GM12878 (cell line): ENCODE results near the gene ELMO2. TPM values are rescaled to one million over a fixed set of nuclear protein-coding genes. Genes with fewer than 3 reads are reported as not detected.

ENCODE experiments used
- ATAC-seq: fragments of 200-7000 bp; cut with Tn5 transposase; 3 replicates; pipeline ENCODE4 v1.9.1; 2020; ENCODE audit warnings: mild to moderate bottlenecking, moderate library complexity
- BruUV-seq: library from RNA; stranded (reverse); fragments of 400-500 nt; replicated peaks from 2 replicates; lab custom pipeline; 2021; lab: Mats Ljungman, UMichigan
- CTCF ChIA-PET: fragments of 300-600 bp; sonication (Branson Sonifier 250); formaldehyde crosslinking; extraction: SDS; loops from one replicate; lab custom pipeline; 2021; ENCODE audit warnings: inconsistent platforms; lab: Yijun Ruan, JAX
- POLR2A ChIA-PET: fragments of 350-600 bp; formaldehyde crosslinking; extraction: SDS; loops from one replicate; lab custom pipeline; 2021; ENCODE audit warnings: inconsistent platforms; lab: Charles Lee
- RAD21 ChIA-PET: fragments of 300-600 bp; sonication (Branson Sonifier 250); formaldehyde crosslinking; loops from one replicate; lab custom pipeline; 2023; ENCODE audit warnings: antibody characterized with exemption; ENCODE audit not compliant: unreplicated experiment; lab: Charles Lee
- SMC1A ChIA-PET: fragments of 300-600 bp; sonication (Branson Sonifier 250); formaldehyde crosslinking; loops from one replicate; lab custom pipeline; 2023; ENCODE audit not compliant: unreplicated experiment, uncharacterized antibody; lab: Charles Lee
- DNase-seq: peaks from one replicate; pipeline ENCODE4 v3.0.0-alpha.2; 2011; ENCODE audit warnings: low read depth, low spot score
- FAIRE-seq: peaks from 3 replicates; lab custom pipeline; 2011; peaks lifted over from hg19 to GRCh38; lab: Jason Lieb, UNC
- H2AFZ ChIP-seq: 2 replicates; pipeline ENCODE4 v1.6.0; 2011; ENCODE audit warnings: low read depth, low read length, control low read depth; ENCODE audit not compliant: control insufficient read depth
- H3K27ac ChIP-seq: 2 replicates; pipeline ENCODE4 v1.5.1; 2011; ENCODE audit warnings: control low read depth; ENCODE audit not compliant: control insufficient read depth, insufficient read depth
- H3K27me3 ChIP-seq, 2 experiments: replicated peaks in 1 of 2; 2 replicates each; pipeline versions ENCODE4 v1.6.0 to v1.6.1; 2011; ENCODE audit warnings: low read length in 1 of 2; ENCODE audit not compliant: control insufficient read depth in 2 of 2, insufficient read depth in 2 of 2
- H3K36me3 ChIP-seq, 2 experiments: 2 replicates each; pipeline ENCODE4 v1.5.1; 2011; ENCODE audit warnings: low read length in 1 of 2; ENCODE audit not compliant: control insufficient read depth in 2 of 2, insufficient read depth in 2 of 2
- H3K4me1 ChIP-seq: 2 replicates; pipeline ENCODE4 v1.6.1; 2011; ENCODE audit warnings: mild to moderate bottlenecking, low read length, moderate library complexity, mixed read lengths; ENCODE audit not compliant: control insufficient read depth, insufficient read depth
- H3K4me2 ChIP-seq: 2 replicates; pipeline ENCODE4 v1.6.0; 2011; ENCODE audit warnings: control low read depth; ENCODE audit not compliant: control insufficient read depth, insufficient read depth
- H3K4me3 ChIP-seq: fragments of 200-600 bp; sonication (generic); 2 replicates; pipeline ENCODE4 v1.5.1; 2016
- H3K79me2 ChIP-seq: 2 replicates; pipeline ENCODE4 v1.6.0; 2011; ENCODE audit warnings: low read length; ENCODE audit not compliant: control insufficient read depth, insufficient read depth
- H3K9ac ChIP-seq: 2 replicates; pipeline ENCODE4 v1.8.0; 2011; ENCODE audit warnings: low read length, control low read depth, mixed read lengths; ENCODE audit not compliant: control insufficient read depth, insufficient read depth
- H3K9me3 ChIP-seq: replicated peaks from 3 replicates; pipeline ENCODE4 v1.5.1; 2011; ENCODE audit warnings: mild to moderate bottlenecking, low read length; ENCODE audit not compliant: control insufficient read depth, insufficient read depth
- H4K20me1 ChIP-seq: 2 replicates; pipeline ENCODE4 v1.6.0; 2011; ENCODE audit not compliant: control insufficient read depth, insufficient read depth
- ATF2 ChIP-seq: IDR thresholded peaks from 2 replicates; pipeline ENCODE4 v1.6.1; 2012; ENCODE audit warnings: low read length, inconsistent platforms
- CHD1 ChIP-seq: IDR thresholded peaks from 2 replicates; pipeline ENCODE4 v1.6.1; 2012; ENCODE audit warnings: low read depth, low read length, improper control_type of control experiment
- E2F4 ChIP-seq: IDR thresholded peaks from 2 replicates; pipeline ENCODE4 v1.6.1; 2012; ENCODE audit warnings: low read depth, low read length, improper control_type of control experiment
- FOS ChIP-seq: IDR thresholded peaks from 3 replicates; pipeline ENCODE4 v1.6.1; 2011; ENCODE audit warnings: borderline replicate concordance; ENCODE audit not compliant: insufficient read length; ENCODE audit errors: extremely low read depth
- GABPA ChIP-seq: IDR thresholded peaks from 2 replicates; pipeline ENCODE4 v1.6.1; 2014; ENCODE audit warnings: antibody characterized with exemption, low read depth, mild to moderate bottlenecking, inconsistent platforms
- MEF2A ChIP-seq: IDR thresholded peaks from 2 replicates; pipeline ENCODE4 v1.6.1; 2011; ENCODE audit warnings: low read depth, mild to moderate bottlenecking, low read length, moderate library complexity; ENCODE audit not compliant: insufficient read depth
- MTA3 ChIP-seq: IDR thresholded peaks from 2 replicates; pipeline ENCODE4 v1.6.1; 2012; ENCODE audit warnings: low read length, inconsistent platforms, borderline replicate concordance
- NFYA ChIP-seq: IDR thresholded peaks from 2 replicates; pipeline ENCODE4 v1.6.1; 2011; ENCODE audit warnings: low read depth, mild to moderate bottlenecking, low read length, improper control_type of control experiment, borderline replicate concordance
- PKNOX1 ChIP-seq: fragments of 450-650 bp; IDR thresholded peaks from 2 replicates; pipeline ENCODE4 v1.6.1; 2016; ENCODE audit warnings: mild to moderate bottlenecking
- RB1 ChIP-seq: fragments of 450-650 bp; formaldehyde crosslinking; IDR thresholded peaks from 2 replicates; pipeline ENCODE4 v1.6.1; 2017; ENCODE audit warnings: mild to moderate bottlenecking, borderline replicate concordance
- RBBP5 ChIP-seq: fragments of 200-600 bp; sonication (generic); conservative IDR thresholded peaks from 2 replicates; pipeline ENCODE4 v1.6.1; 2016
- RELB ChIP-seq: fragments of 450-650 bp; IDR thresholded peaks from 2 replicates; pipeline ENCODE4 v1.6.1; 2017; ENCODE audit warnings: low read depth, mild to moderate bottlenecking, moderate library complexity
- SIN3A ChIP-seq: IDR thresholded peaks from 2 replicates; pipeline ENCODE4 v1.6.1; 2012; ENCODE audit warnings: low read depth, low read length, improper control_type of control experiment
- SMAD1 ChIP-seq: fragments of 450-650 bp; IDR thresholded peaks from 2 replicates; pipeline ENCODE4 v1.6.1; 2018; ENCODE audit warnings: mild to moderate bottlenecking, low read depth; ENCODE audit not compliant: partially characterized antibody
- STAT1 ChIP-seq: fragments of 450-650 bp; conservative IDR thresholded peaks from 2 replicates; pipeline ENCODE4 v1.6.1; 2014; ENCODE audit warnings: antibody characterized with exemption, mild to moderate bottlenecking
- TARDBP ChIP-seq: IDR thresholded peaks from 2 replicates; pipeline ENCODE4 v1.6.1; 2016; ENCODE audit warnings: borderline replicate concordance
- ZBTB4 ChIP-seq: fragments of 450-650 bp; formaldehyde crosslinking; IDR thresholded peaks from 2 replicates; pipeline ENCODE4 v1.4.0; 2022; ENCODE audit warnings: mild to moderate bottlenecking, moderate library complexity
- WGBS: methylation state at CpG from one replicate; pipeline ENCODE4 v1.1.6; 2016; ENCODE audit warnings: low lambda C conversion rate; ENCODE audit not compliant: insufficient replicate concordance, insufficient coverage; ENCODE audit errors: missing lambda C conversion rate; 5-methylcytosine and 5-hydroxymethylcytosine counted together
- in situ Hi-C: fragments of 300-500 bp; cut with MboI; formaldehyde crosslinking; loops from 9 replicates; pipeline ENCODE4 v1.14.3; 2018; ENCODE audit warnings: mixed read lengths
- intact Hi-C: fragments of 100-400 bp; cut with micrococcal nuclease; formaldehyde crosslinking; loops from one replicate; pipeline ENCODE4 v1.14.2; 2022; ENCODE audit not compliant: unreplicated experiment
- polyA plus RNA-seq, 11 experiments: library from polyadenylated mRNA; depleted of rRNA in 4 of 11; unstranded in 6 of 11; stranded (reverse) in 5 of 11; fragments of >200 nt; fragmentation: Nextera tagmentation in 4 of 11; fragmentation: Illumina TruSeq in 1 of 11; extraction: Ambion mirVana in 4 of 11; extraction: Trizol in 1 of 11; gene quantifications; 1 replicate in 1 of 11; 2 replicates in 10 of 11; pipeline versions ENCODE4 v1.2.1 to v1.2.3, GENCODE V29; 2011 to 2016; ENCODE audit warnings: inconsistent platforms in 2 of 11, missing spikeins in 2 of 11, low read depth in 1 of 11
- total RNA-seq, 4 experiments: library from RNA; depleted of rRNA in 3 of 4; stranded (reverse); fragments of >200 nt in 3 of 4; fragmentation: Illumina TruSeq in 1 of 4; extraction: Trizol in 1 of 4; gene quantifications; 2 replicates each; pipeline versions ENCODE4 v1.2.1 to v1.2.3, GENCODE V29; 2013 to 2021

ELMO2 gene
- total and polyA plus RNA-seq, 10 of the 15 experiments (the other 5 are each of a cell fraction or from before 2014, with no cell fraction given), result 14.2 to 40.2 (median 37.6) TPM

GRCh38 chr20:46339037-46339436, 67.4 kb downstream of the ELMO2 start:
- H3K9me3 ChIP-seq, result no peaks in the 10 kb centered on the region
- no peak for FAIRE-seq
- POLR2A ChIA-PET, result no interaction called here
- no peaks in the 10 kb centered on the region for H3K4me1 ChIP-seq
- no peaks in the 10 kb centered on the region for H3K79me2 ChIP-seq
- H4K20me1 ChIP-seq, result no peaks in the 10 kb centered on the region
- CTCF ChIA-PET, result no interaction called here
- intact Hi-C loops, result no loop called here
- peaks cover 3 to 4% of the 10 kb centered on the region in 2 experiments; a peak in 3 of 4 replicates for H3K27me3 ChIP-seq
- WGBS, result 32% methylated on average over 7 of the region's 7 CpGs
- SMC1A ChIA-PET, result no interaction called here
- no peak for ATAC-seq
- no peaks in the 10 kb centered on the region for H3K36me3 ChIP-seq
- H3K9ac ChIP-seq, result no peak overlapping the region
- RAD21 ChIA-PET, result interaction anchor here (0.8 to 1.3 kb wide), 2 partner anchors 9 to 20 kb away, joined by 3 to 5 read pairs; no protein-coding TSS in a partner anchor
- H2AFZ ChIP-seq, result no peak overlapping the region
- H3K4me2 ChIP-seq, result no peak overlapping the region
- no TSS peak for BruUV-seq
- H3K4me3 ChIP-seq, result no peak overlapping the region
- DNase-seq, result no peak
- in situ Hi-C loops, result no loop called here
- H3K27ac ChIP-seq, result no peak overlapping the region
- TF ChIP-seq SIN3A (no peak), RELB (no peak), MTA3 (no peak), MEF2A (no peak), RB1 (no peak), ZBTB4 (no peak), TARDBP (no peak), GABPA (no peak), CHD1 (no peak), E2F4 (no peak), STAT1 (no peak), NFYA (no peak), RBBP5 (no peak), FOS (no peak), SMAD1 (no peak), PKNOX1 (no peak), ATF2 (no peak)
